ENCODE results near the gene ZBED1. TPM values are rescaled to one million over a fixed set of nuclear protein-coding genes. Genes with fewer than 3 reads are reported as not detected.

ZBED1 gene
- total and polyA plus RNA-seq, 9 of the 15 experiments (the other 6 are each of a cell fraction or from before 2014, with no cell fraction given): 0.61 to 27.6 (median 13.9) TPM

DNA sequence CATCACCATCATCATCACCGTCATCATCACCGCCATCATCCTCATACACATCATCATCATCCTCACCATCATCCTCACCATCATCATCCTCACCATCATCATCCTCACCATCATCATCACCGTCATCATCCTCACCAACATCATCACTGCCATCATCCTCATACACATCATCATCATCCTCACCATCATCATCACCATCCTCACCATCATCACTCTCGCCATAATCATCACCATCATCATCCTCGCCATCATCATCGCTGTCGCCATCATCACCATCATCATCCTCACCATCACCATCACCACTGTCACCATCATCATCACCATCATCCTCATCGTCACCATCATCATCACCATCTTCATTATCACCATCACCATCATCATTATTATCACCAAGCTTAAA is 19.8 kb upstream of the ZBED1 start (continued):
- TF ChIP-seq ARID3A (IDR thresholded peaks at IDR 0.05; ENCODE audit: borderline replicate concordance, low read depth, low read length): no peak
- no peak for TF ChIP-seq MYBL2 (IDR thresholded peaks at IDR 0.05; ENCODE audit: low read depth)
- no peak for TF ChIP-seq MYBL2 (CRISPR knock-in tag; IDR thresholded peaks at IDR 0.05; ENCODE audit: borderline replicate concordance)
- TF ChIP-seq ZBTB2 (IDR thresholded peaks at IDR 0.05): 0 out of 2 replicates have a peak, but pooled peaks have one; percentile 50
- peak; percentile 67 to 75 for TF ChIP-seq KDM1A (IDR thresholded peaks at IDR 0.05)
- TF ChIP-seq MTF1 (CRISPR knock-in tag; IDR thresholded peaks at IDR 0.05; ENCODE audit: borderline replicate concordance): no peak
- no peak for TF ChIP-seq ZNF407 (IDR thresholded peaks at IDR 0.05; ENCODE audit: low read depth)
- no peak for TF ChIP-seq PTTG1 (tag; IDR thresholded peaks at IDR 0.05; ENCODE audit: low read depth)
- TF ChIP-seq ZC3H8 (IDR thresholded peaks at IDR 0.05): no peak
- TF ChIP-seq RBM34 (IDR thresholded peaks at IDR 0.05; ENCODE audit: borderline replicate concordance, insufficient read depth, low read length): no peak
- TF ChIP-seq, protein P1, sequence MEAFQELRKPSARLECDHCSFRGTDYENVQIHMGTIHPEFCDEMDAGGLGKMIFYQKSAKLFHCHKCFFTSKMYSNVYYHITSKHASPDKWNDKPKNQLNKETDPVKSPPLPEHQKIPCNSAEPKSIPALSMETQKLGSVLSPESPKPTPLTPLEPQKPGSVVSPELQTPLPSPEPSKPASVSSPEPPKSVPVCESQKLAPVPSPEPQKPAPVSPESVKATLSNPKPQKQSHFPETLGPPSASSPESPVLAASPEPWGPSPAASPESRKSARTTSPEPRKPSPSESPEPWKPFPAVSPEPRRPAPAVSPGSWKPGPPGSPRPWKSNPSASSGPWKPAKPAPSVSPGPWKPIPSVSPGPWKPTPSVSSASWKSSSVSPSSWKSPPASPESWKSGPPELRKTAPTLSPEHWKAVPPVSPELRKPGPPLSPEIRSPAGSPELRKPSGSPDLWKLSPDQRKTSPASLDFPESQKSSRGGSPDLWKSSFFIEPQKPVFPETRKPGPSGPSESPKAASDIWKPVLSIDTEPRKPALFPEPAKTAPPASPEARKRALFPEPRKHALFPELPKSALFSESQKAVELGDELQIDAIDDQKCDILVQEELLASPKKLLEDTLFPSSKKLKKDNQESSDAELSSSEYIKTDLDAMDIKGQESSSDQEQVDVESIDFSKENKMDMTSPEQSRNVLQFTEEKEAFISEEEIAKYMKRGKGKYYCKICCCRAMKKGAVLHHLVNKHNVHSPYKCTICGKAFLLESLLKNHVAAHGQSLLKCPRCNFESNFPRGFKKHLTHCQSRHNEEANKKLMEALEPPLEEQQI (IDR thresholded peaks at IDR 0.05): no peak
- TF ChIP-seq CBFA2T3 (IDR thresholded peaks at IDR 0.05): no peak
- TF ChIP-seq NKRF (IDR thresholded peaks at IDR 0.05; ENCODE audit: borderline replicate concordance): no peak
